ENCODE measurements around the gene WTIP. TPM values are rescaled to one million over a fixed set of nuclear protein-coding genes. Genes with fewer than 3 reads are reported as not detected.

The WTIP gene
- total RNA-seq (1 to 10 TPM in 1 of 5 donors, under 1 TPM in 4; 0.21 to 1.2 (median 0.50) TPM), total RNA-seq (0.06 to 2.2 (median 0.87) reads per million in 29 experiments)
- total RNA-seq (2013), result 0.50 TPM

- Histone ChIP-seq H3K9me3 (no peaks in the 10 kb centered on the region), H3K4me1 (ENCODE audit: control insufficient read depth in 1 of 2, extremely low read depth in 1 of 2, insufficient read depth in 2 of 2, low read length in 2 of 2) (peaks cover 0 to 3% of the 10 kb centered on the region in 2 experiments), H3K36me3 (ENCODE audit: control insufficient read depth in 2 of 2, extremely low read depth in 1 of 2, insufficient read depth in 1 of 2, low read length in 1 of 2) (no peaks in the 10 kb centered on the region), H3K4me3 (ENCODE audit: control insufficient read depth in 1 of 2, extremely low read depth in 1 of 2, low read length in 1 of 2) (no peak within 1 kb of the TSS), H3K27me3 (replicated peaks in 1 of 2; ENCODE audit: control insufficient read depth in 2 of 2, extremely low read depth in 1 of 2, insufficient read depth in 2 of 2, low read length in 1 of 2) (peaks cover 16 to 47% of the 10 kb centered on the region in 2 experiments), H3K27ac (ENCODE audit: low read length) (no peak within 1 kb of the TSS)
- Mint-ChIP-seq H3K27me3 (peaks cover 27 to 48% of the 10 kb centered on the region in 2 donors), H3K9me3 (no peaks in the 10 kb centered on the region), H3K4me3 (peak within 1 kb of the TSS in 2 of 3 donors; percentile 24 to 70), H3K4me1 (peaks cover 3 to 10% (median 9%) of the 10 kb centered on the region in 3 donors), H3K36me3 (no peaks in the 10 kb centered on the region), H3K27ac (no peak within 1 kb of the TSS)
- ATAC-seq (replicated peaks in 1 of 4) (peak in 1 of 4 experiments; percentile 16), DNase-seq (no peak)
- ChIA-PET CTCF (no interaction called here), POLR2A (no interaction called here)
- 8% methylated on average over 82 of the region's 95 CpGs for WGBS (ENCODE audit: insufficient coverage)
Measured at GRCh38 chr19:34480971-34481841, at the start of gene WTIP. Gene WTIP, plus strand, starts transcription at chr19:34481758. Its CDS starts 217 bp downstream, at chr19:34481975.

GRCh38 chr19:34432797-34433196 lies 48.8 kb upstream of the WTIP start:
- Histone ChIP-seq H3K4me3 (ENCODE audit: control insufficient read depth in 1 of 2, extremely low read depth in 1 of 2, low read length in 1 of 2) (no peak overlapping the region), H3K4me1 (ENCODE audit: control insufficient read depth in 1 of 2, extremely low read depth in 1 of 2, insufficient read depth in 2 of 2, low read length in 2 of 2) (peaks cover 16 to 25% of the 10 kb centered on the region in 2 experiments), H3K36me3 (ENCODE audit: control insufficient read depth in 2 of 2, extremely low read depth in 1 of 2, insufficient read depth in 1 of 2, low read length in 1 of 2) (peaks cover 13 to 51% of the 10 kb centered on the region in 2 donors), H3K27me3 (replicated peaks in 1 of 2; ENCODE audit: control insufficient read depth in 2 of 2, extremely low read depth in 1 of 2, insufficient read depth in 2 of 2, low read length in 1 of 2) (no peaks in the 10 kb centered on the region), H3K9me3 (no peaks in the 10 kb centered on the region), H3K27ac (ENCODE audit: low read length) (no peak overlapping the region)
- Mint-ChIP-seq H3K27ac (no peak overlapping the region), H3K9me3 (no peaks in the 10 kb centered on the region), H3K27me3 (no peaks in the 10 kb centered on the region), H3K4me3 (no peak overlapping the region), H3K36me3 (peaks cover 18% of the 10 kb centered on the region), H3K4me1 (peaks cover 30 to 43% (median 41%) of the 10 kb centered on the region in 3 donors)
- ATAC-seq (replicated peaks in 1 of 4) (no peak), DNase-seq (no peak)
- ChIA-PET POLR2A (no interaction called here), CTCF (no interaction called here)
- WGBS (ENCODE audit: insufficient coverage), result 92% methylated on average over 5 of the region's 5 CpGs

- POLR2A ChIA-PET, result no interaction called here
- H3K27me3 Mint-ChIP-seq, result no peaks in the 10 kb centered on the region
- H3K36me3 ChIP-seq (ENCODE audit: control insufficient read depth in 2 of 2, extremely low read depth in 1 of 2, insufficient read depth in 1 of 2, low read length in 1 of 2), result peaks cover 16 to 84% of the 10 kb centered on the region in 2 donors
- peaks cover 36% of the 10 kb centered on the region for H3K36me3 Mint-ChIP-seq
- H3K27ac Mint-ChIP-seq, result no peak overlapping the region
- no peak for ATAC-seq (replicated peaks in 1 of 4)
- CTCF ChIA-PET, result interaction anchor here in 1 of 2 donors (0.7 kb wide), 1 partner anchor 1112 kb away, joined by 3 read pairs; no protein-coding TSS in a partner anchor
- no peaks in the 10 kb centered on the region for H3K4me1 ChIP-seq (ENCODE audit: control insufficient read depth in 1 of 2, extremely low read depth in 1 of 2, insufficient read depth in 2 of 2, low read length in 2 of 2)
- DNase-seq, result no peak
- no peak overlapping the region for H3K4me3 Mint-ChIP-seq
- no peak overlapping the region for H3K4me3 ChIP-seq (ENCODE audit: control insufficient read depth in 1 of 2, extremely low read depth in 1 of 2, low read length in 1 of 2)
- H3K27me3 ChIP-seq (replicated peaks in 1 of 2; ENCODE audit: control insufficient read depth in 2 of 2, extremely low read depth in 1 of 2, insufficient read depth in 2 of 2, low read length in 1 of 2), result no peaks in the 10 kb centered on the region
- H3K4me1 Mint-ChIP-seq, result peaks cover 14 to 16% (median 14%) of the 10 kb centered on the region in 3 donors
- WGBS (ENCODE audit: insufficient coverage), result no CpG with 5 or more reads among the region's 3 CpGs
- no peaks in the 10 kb centered on the region for H3K9me3 Mint-ChIP-seq
- H3K9me3 ChIP-seq, result no peaks in the 10 kb centered on the region
- no peak overlapping the region for H3K27ac ChIP-seq (ENCODE audit: low read length)
Measured at GRCh38 chr19:34436716-34437115, 44.8 kb upstream of the WTIP start.

- DNase-seq, result no peak
- Histone ChIP-seq H3K27ac (ENCODE audit: low read length) (no peak overlapping the region), H3K4me3 (ENCODE audit: control insufficient read depth in 1 of 2, extremely low read depth in 1 of 2, low read length in 1 of 2) (no peak overlapping the region), H3K36me3 (ENCODE audit: control insufficient read depth in 2 of 2, extremely low read depth in 1 of 2, insufficient read depth in 1 of 2, low read length in 1 of 2) (peaks cover 12 to 83% of the 10 kb centered on the region in 2 donors), H3K9me3 (no peaks in the 10 kb centered on the region), H3K27me3 (replicated peaks in 1 of 2; ENCODE audit: control insufficient read depth in 2 of 2, extremely low read depth in 1 of 2, insufficient read depth in 2 of 2, low read length in 1 of 2) (no peaks in the 10 kb centered on the region), H3K4me1 (ENCODE audit: control insufficient read depth in 1 of 2, extremely low read depth in 1 of 2, insufficient read depth in 2 of 2, low read length in 2 of 2) (no peaks in the 10 kb centered on the region)
- ChIA-PET POLR2A (interaction anchor here in 1 of 2 donors (0.6 kb wide), 1 partner anchor 34 kb away, joined by 3 read pairs; no protein-coding TSS in a partner anchor), CTCF (interaction anchor here in 1 of 2 donors (0.6 to 0.7 kb wide), 2 partner anchors 101 to 1667 kb away, joined by 3 read pairs; partner anchors contain the start of gene TBCB)
- Mint-ChIP-seq H3K27me3 (no peaks in the 10 kb centered on the region), H3K27ac (no peak overlapping the region), H3K9me3 (no peaks in the 10 kb centered on the region), H3K4me1 (peaks cover 2 to 7% (median 6%) of the 10 kb centered on the region in 3 donors), H3K4me3 (no peak overlapping the region), H3K36me3 (peaks cover 67% of the 10 kb centered on the region)
- no peak for ATAC-seq (replicated peaks in 1 of 4)
- WGBS (ENCODE audit: insufficient coverage), result 100% methylated on average over 2 of the region's 3 CpGs
Measured at GRCh38 chr19:34448191-34448590, 33.4 kb upstream of the WTIP start.

- H3K27ac Mint-ChIP-seq, result no peak overlapping the region
- H3K9me3 Mint-ChIP-seq, result no peaks in the 10 kb centered on the region
- H3K4me1 ChIP-seq (ENCODE audit: control insufficient read depth in 1 of 2, extremely low read depth in 1 of 2, insufficient read depth in 2 of 2, low read length in 2 of 2), result no peaks in the 10 kb centered on the region
- H3K4me1 Mint-ChIP-seq, result peaks cover 0 to 8% (median 2%) of the 10 kb centered on the region in 3 donors
- ATAC-seq (replicated peaks in 1 of 4) (no peak), DNase-seq (no peak)
- H3K27me3 ChIP-seq (replicated peaks in 1 of 2; ENCODE audit: control insufficient read depth in 2 of 2, extremely low read depth in 1 of 2, insufficient read depth in 2 of 2, low read length in 1 of 2), result no peaks in the 10 kb centered on the region
- CTCF ChIA-PET, result interaction anchor here in 1 of 2 donors (0.6 kb wide), 2 partner anchors 55 to 921 kb away, joined by 3 to 5 read pairs; no protein-coding TSS in a partner anchor
- peaks cover 8 to 80% of the 10 kb centered on the region in 2 donors for H3K36me3 ChIP-seq (ENCODE audit: control insufficient read depth in 2 of 2, extremely low read depth in 1 of 2, insufficient read depth in 1 of 2, low read length in 1 of 2)
- POLR2A ChIA-PET, result no interaction called here
- H3K9me3 ChIP-seq, result no peaks in the 10 kb centered on the region
- H3K4me3 Mint-ChIP-seq, result no peak overlapping the region
- no peak overlapping the region for H3K27ac ChIP-seq (ENCODE audit: low read length)
- no peaks in the 10 kb centered on the region for H3K27me3 Mint-ChIP-seq
- no peak overlapping the region for H3K4me3 ChIP-seq (ENCODE audit: control insufficient read depth in 1 of 2, extremely low read depth in 1 of 2, low read length in 1 of 2)
- H3K36me3 Mint-ChIP-seq, result peaks cover 54% of the 10 kb centered on the region
Measured at GRCh38 chr19:34452723-34453122, 28.8 kb upstream of the WTIP start.

GRCh38 chr19:34454091-34454490 lies 27.5 kb upstream of the WTIP start:
- POLR2A ChIA-PET, result no interaction called here
- H3K4me3 Mint-ChIP-seq, result no peak overlapping the region
- Histone ChIP-seq H3K4me1 (ENCODE audit: control insufficient read depth in 1 of 2, extremely low read depth in 1 of 2, insufficient read depth in 2 of 2, low read length in 2 of 2) (no peaks in the 10 kb centered on the region), H3K9me3 (no peaks in the 10 kb centered on the region), H3K36me3 (ENCODE audit: control insufficient read depth in 2 of 2, extremely low read depth in 1 of 2, insufficient read depth in 1 of 2, low read length in 1 of 2) (peaks cover 5 to 79% of the 10 kb centered on the region in 2 donors), H3K27ac (ENCODE audit: low read length) (no peak overlapping the region), H3K4me3 (ENCODE audit: control insufficient read depth in 1 of 2, extremely low read depth in 1 of 2, low read length in 1 of 2) (no peak overlapping the region), H3K27me3 (replicated peaks in 1 of 2; ENCODE audit: control insufficient read depth in 2 of 2, extremely low read depth in 1 of 2, insufficient read depth in 2 of 2, low read length in 1 of 2) (no peaks in the 10 kb centered on the region)
- H3K9me3 Mint-ChIP-seq, result no peaks in the 10 kb centered on the region
- no peak for DNase-seq
- H3K4me1 Mint-ChIP-seq, result peaks cover 0 to 8% (median 4%) of the 10 kb centered on the region in 3 donors
- no peaks in the 10 kb centered on the region for H3K27me3 Mint-ChIP-seq
- CTCF ChIA-PET, result no interaction called here
- WGBS (ENCODE audit: insufficient coverage), result no CpG with 5 or more reads among the region's 2 CpGs
- H3K36me3 Mint-ChIP-seq, result peaks cover 54% of the 10 kb centered on the region
- ATAC-seq (replicated peaks in 1 of 4), result no peak
- no peak overlapping the region for H3K27ac Mint-ChIP-seq

Measured in T-cell (primary cell).